ENCODE measurements around the gene NEURL3.

The NEURL3 gene

GRCh38 chr2:96530144-96530430 is 24.9 kb upstream of the NEURL3 start:
- no peaks in the 10 kb centered on the region for H3K36me3 Mint-ChIP-seq (ENCODE audit: low read depth)
- H3K4me3 Mint-ChIP-seq = no peak overlapping the region
- H3K9me3 Mint-ChIP-seq = no peaks in the 10 kb centered on the region
- peaks cover 4% of the 10 kb centered on the region for H3K27me3 Mint-ChIP-seq (ENCODE audit: low read depth, poor library complexity)
- DNase-seq = no peak
- no peak overlapping the region for H3K27ac Mint-ChIP-seq
- TF ChIP-seq CTCF (IDR thresholded peaks at IDR 0.05) = no peak
- peaks cover 67% of the 10 kb centered on the region for H3K4me1 Mint-ChIP-seq

- no peak overlapping the region for H3K27ac Mint-ChIP-seq
- no peak for DNase-seq
- peaks cover 65% of the 10 kb centered on the region for H3K4me1 Mint-ChIP-seq
- no peaks in the 10 kb centered on the region for H3K9me3 Mint-ChIP-seq
- TF ChIP-seq CTCF (IDR thresholded peaks at IDR 0.05) = no peak
- H3K4me3 Mint-ChIP-seq = no peak overlapping the region
- no peaks in the 10 kb centered on the region for H3K36me3 Mint-ChIP-seq (ENCODE audit: low read depth)
- peaks cover 4% of the 10 kb centered on the region for H3K27me3 Mint-ChIP-seq (ENCODE audit: low read depth, poor library complexity)
Observed at GRCh38 chr2:96529376-96530143, 24.4 kb upstream of the NEURL3 start.

- Mint-ChIP-seq H3K9me3 (no peaks in the 10 kb centered on the region), H3K27me3 (ENCODE audit: low read depth, poor library complexity) (peaks cover 7% of the 10 kb centered on the region), H3K27ac (no peak overlapping the region), H3K4me1 (peaks cover 58% of the 10 kb centered on the region), H3K36me3 (ENCODE audit: low read depth) (no peaks in the 10 kb centered on the region), H3K4me3 (no peak overlapping the region)
- TF ChIP-seq CTCF (IDR thresholded peaks at IDR 0.05) = no peak
- DNase-seq = no peak
Observed at GRCh38 chr2:96528700-96529375, 23.7 kb upstream of the NEURL3 start.

- no peak for TF ChIP-seq CTCF (IDR thresholded peaks at IDR 0.05)
- Mint-ChIP-seq H3K4me3 (peak overlapping the region; percentile 68), H3K27me3 (ENCODE audit: low read depth, poor library complexity) (peaks cover 7% of the 10 kb centered on the region), H3K9me3 (no peaks in the 10 kb centered on the region), H3K36me3 (ENCODE audit: low read depth) (no peaks in the 10 kb centered on the region), H3K4me1 (peaks cover 53% of the 10 kb centered on the region), H3K27ac (no peak overlapping the region)
- no peak for DNase-seq
Observed at GRCh38 chr2:96528006-96528699, 23.0 kb upstream of the NEURL3 start.

- no peaks in the 10 kb centered on the region for H3K36me3 Mint-ChIP-seq (ENCODE audit: low read depth)
- peak; percentile 69 for DNase-seq
- no peaks in the 10 kb centered on the region for H3K9me3 Mint-ChIP-seq
- peaks cover 11% of the 10 kb centered on the region for H3K27me3 Mint-ChIP-seq (ENCODE audit: low read depth, poor library complexity)
- peaks cover 49% of the 10 kb centered on the region for H3K4me1 Mint-ChIP-seq
- H3K4me3 Mint-ChIP-seq = peak overlapping the region; percentile 69
- no peak overlapping the region for H3K27ac Mint-ChIP-seq
- no peak for TF ChIP-seq CTCF (IDR thresholded peaks at IDR 0.05)
Observed at GRCh38 chr2:96527286-96528005, 22.3 kb upstream of the NEURL3 start.
